Body of pancreas (tissue), 4 donors: ENCODE data around the gene CDC45.

Experiments
- CTCF ChIP-seq, 7 experiments: fragments of 450-650 bp in 4 of 7; fragments of 200-600 bp in 3 of 7; sonication (generic) in 3 of 7; IDR thresholded peaks; one replicate each; pipeline ENCODE4 v1.5.1; 2016 to 2019; ENCODE audit warnings: antibody characterized with exemption in 7 of 7
- POLR2A ChIP-seq, 3 donors: fragments of 450-650 bp; IDR thresholded peaks; one replicate each; pipeline ENCODE4 v1.6.1; 2016; ENCODE audit warnings: antibody characterized with exemption in 3 of 3, mild to moderate bottlenecking in 2 of 3

GRCh38 chr22:19535001-19535400 is 55.3 kb downstream of the CDC45 start:
- TF ChIP-seq CTCF (IDR thresholded peaks at IDR 0.05) (no peak), POLR2A (IDR thresholded peaks at IDR 0.05) (no peak)
